ENCODE data around the gene PHOX2A.
"Not testable (repeated sequence)": the region's sequence is repeated elsewhere in the genome, so short reads cannot be mapped to it uniquely, and the experiment has no call there.

Gene PHOX2A

DNA sequence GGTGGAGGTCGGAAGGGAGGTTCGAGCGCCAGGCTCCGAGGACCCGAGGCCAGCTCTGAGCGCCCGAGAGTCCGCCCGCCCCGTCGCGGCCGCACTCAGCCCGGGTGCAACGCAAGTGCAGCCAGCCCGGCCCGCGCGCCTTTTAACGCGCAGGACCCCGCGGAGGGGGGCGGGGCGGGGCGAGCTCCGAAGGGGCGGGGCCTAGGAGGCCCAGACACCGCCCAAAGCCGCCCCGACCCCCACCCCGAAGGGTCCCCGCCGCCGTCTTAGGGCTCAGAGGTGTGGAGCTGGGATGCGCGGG lies at the start of gene PHOX2A:
PHOX2A (minus strand) TSS at position 117 of the 301 bp plus-strand sequence. CDS start 172 bp downstream, outside the sequence.
- H3K27me3 ChIP-seq (ENCODE audit: insufficient read depth, low read length) = peaks cover 100% of the 10 kb centered on the region
- no peaks in the 10 kb centered on the region for H3K36me3 ChIP-seq (ENCODE audit: insufficient read depth, low read depth, low read length)
- no peak within 1 kb of the TSS for H3K27ac ChIP-seq (ENCODE audit: low read length)
- H3K9ac ChIP-seq (ENCODE audit: low read depth, low read length) = no peak within 1 kb of the TSS
- H3K4me3 ChIP-seq (ENCODE audit: low read length) = peak within 1 kb of the TSS; percentile 78
- no peaks in the 10 kb centered on the region for H3K9me3 ChIP-seq (ENCODE audit: insufficient read depth, low read depth, low read length)
- H3K4me1 ChIP-seq (ENCODE audit: insufficient read depth, low read length) = peaks cover 16% of the 10 kb centered on the region; the same call in 1 of the 2 replicates

GRCh38 chr11:72293391-72293790 lies 49.4 kb upstream of the PHOX2A start:
- Histone ChIP-seq H3K27me3 (ENCODE audit: insufficient read depth, low read length) (no peaks in the 10 kb centered on the region), H3K4me1 (ENCODE audit: insufficient read depth, low read length) (no peaks in the 10 kb centered on the region), H3K4me3 (ENCODE audit: low read length) (no peak overlapping the region), H3K9me3 (ENCODE audit: insufficient read depth, low read depth, low read length) (no peaks in the 10 kb centered on the region), H3K36me3 (ENCODE audit: insufficient read depth, low read depth, low read length) (peaks cover 18% of the 10 kb centered on the region), H3K9ac (ENCODE audit: low read depth, low read length) (no peak overlapping the region), H3K27ac (ENCODE audit: low read length) (no peak overlapping the region)

DNA sequence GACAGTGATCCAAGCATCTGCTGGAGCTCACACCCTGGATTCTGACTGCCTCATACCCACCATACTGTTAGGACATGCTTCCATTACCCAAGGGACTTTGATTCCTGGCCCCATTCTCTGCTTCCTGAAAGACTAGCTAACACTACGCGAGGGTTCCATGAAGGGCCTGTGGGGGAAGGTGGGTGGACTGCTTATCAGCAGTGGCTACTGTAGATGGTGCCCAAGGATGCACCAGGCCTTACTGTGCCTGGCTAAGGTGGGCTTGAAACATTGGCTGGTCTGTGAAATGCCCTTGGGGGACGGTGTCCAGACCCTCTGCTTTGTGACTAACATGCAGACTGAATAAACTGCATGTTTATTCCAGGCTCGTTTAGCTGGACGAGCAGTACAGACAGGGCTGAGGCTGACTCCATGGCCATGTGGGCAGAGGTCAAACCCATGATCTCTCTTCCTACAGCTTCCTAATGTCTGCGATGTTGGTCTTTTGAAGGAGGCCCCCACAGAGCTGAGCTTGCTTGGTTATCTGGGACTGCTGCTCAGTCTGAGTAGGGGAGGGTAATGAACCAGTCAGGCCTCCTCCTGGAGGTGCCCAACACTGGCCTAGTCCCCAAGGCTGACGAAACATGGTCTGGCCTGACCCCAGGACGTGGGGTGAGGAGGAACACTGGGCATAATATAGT lies 48.3 kb upstream of the PHOX2A start:
- Histone ChIP-seq H3K27me3 (ENCODE audit: insufficient read depth, low read length) (no peaks in the 10 kb centered on the region), H3K9ac (ENCODE audit: low read depth, low read length) (no peak overlapping the region; the same call in 1 of the 2 replicates), H3K4me3 (ENCODE audit: low read length) (no peak overlapping the region), H3K36me3 (ENCODE audit: insufficient read depth, low read depth, low read length) (peaks cover 18% of the 10 kb centered on the region), H3K27ac (ENCODE audit: low read length) (no peak overlapping the region), H3K9me3 (ENCODE audit: insufficient read depth, low read depth, low read length) (no peaks in the 10 kb centered on the region), H3K4me1 (ENCODE audit: insufficient read depth, low read length) (no peaks in the 10 kb centered on the region)

DNA sequence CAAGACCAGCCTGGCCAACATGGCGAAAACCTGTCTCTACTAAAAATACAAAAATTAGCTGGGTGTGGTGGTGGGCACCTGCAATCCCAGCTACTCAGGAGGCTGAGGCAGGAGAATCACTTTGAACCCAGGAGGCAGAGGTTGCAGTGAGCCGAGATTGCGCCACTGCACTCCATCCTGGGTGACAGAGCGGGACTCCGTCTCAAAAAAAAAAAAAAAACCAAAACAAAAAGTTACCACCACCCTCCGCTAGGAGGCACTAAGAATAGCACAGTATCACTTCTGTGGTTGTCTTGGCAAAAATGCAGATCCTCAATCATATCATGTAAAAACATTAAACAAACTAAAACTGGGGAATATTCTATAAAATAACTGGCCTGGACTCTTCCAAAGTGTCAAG lies 46.8 kb upstream of the PHOX2A start:
- H3K9ac ChIP-seq (ENCODE audit: low read depth, low read length); H3K4me3 ChIP-seq (ENCODE audit: low read length); H3K9me3 ChIP-seq (ENCODE audit: insufficient read depth, low read depth, low read length); H3K36me3 ChIP-seq (ENCODE audit: insufficient read depth, low read depth, low read length); H3K4me1 ChIP-seq (ENCODE audit: insufficient read depth, low read length); H3K27ac ChIP-seq (ENCODE audit: low read length); H3K27me3 ChIP-seq (ENCODE audit: insufficient read depth, low read length): not testable (repeated sequence)

GRCh38 chr11:72287293-72287692 lies 43.3 kb upstream of the PHOX2A start:
- Histone ChIP-seq H3K4me1 (ENCODE audit: insufficient read depth, low read length) (no peaks in the 10 kb centered on the region), H3K4me3 (ENCODE audit: low read length) (no peak overlapping the region), H3K27ac (ENCODE audit: low read length) (no peak overlapping the region), H3K9ac (ENCODE audit: low read depth, low read length) (no peak overlapping the region), H3K27me3 (ENCODE audit: insufficient read depth, low read length) (no peaks in the 10 kb centered on the region), H3K9me3 (ENCODE audit: insufficient read depth, low read depth, low read length) (no peaks in the 10 kb centered on the region), H3K36me3 (ENCODE audit: insufficient read depth, low read depth, low read length) (no peaks in the 10 kb centered on the region)

DNA sequence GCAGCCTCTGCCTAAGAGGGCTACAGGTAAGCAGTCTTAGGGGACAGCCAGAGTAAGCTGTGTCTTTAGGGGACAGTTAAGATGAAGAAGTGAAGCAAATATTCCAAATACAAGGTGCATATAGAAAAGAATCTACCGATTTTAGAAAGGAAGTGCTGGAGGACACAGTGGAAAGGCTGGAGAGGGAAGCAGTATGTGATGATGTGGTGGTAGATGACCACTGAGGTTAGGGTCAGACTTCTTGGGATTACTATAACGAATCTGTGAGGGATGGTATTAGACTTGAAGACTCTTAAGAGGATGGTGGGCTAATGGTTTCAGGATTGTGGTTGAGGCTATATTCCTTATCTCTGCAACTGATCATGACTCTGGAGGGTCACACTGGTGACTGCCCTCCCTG lies 40.0 kb upstream of the PHOX2A start:
- Histone ChIP-seq H3K9me3 (ENCODE audit: insufficient read depth, low read depth, low read length) (no peaks in the 10 kb centered on the region), H3K4me3 (ENCODE audit: low read length) (no peak overlapping the region), H3K27me3 (ENCODE audit: insufficient read depth, low read length) (no peaks in the 10 kb centered on the region), H3K27ac (ENCODE audit: low read length) (no peak overlapping the region), H3K4me1 (ENCODE audit: insufficient read depth, low read length) (no peaks in the 10 kb centered on the region), H3K9ac (ENCODE audit: low read depth, low read length) (no peak overlapping the region), H3K36me3 (ENCODE audit: insufficient read depth, low read depth, low read length) (no peaks in the 10 kb centered on the region)

- Histone ChIP-seq H3K27me3 (ENCODE audit: insufficient read depth, low read length) (no peaks in the 10 kb centered on the region), H3K4me3 (ENCODE audit: low read length) (no peak overlapping the region), H3K36me3 (ENCODE audit: insufficient read depth, low read depth, low read length) (no peaks in the 10 kb centered on the region), H3K4me1 (ENCODE audit: insufficient read depth, low read length) (no peaks in the 10 kb centered on the region), H3K9ac (ENCODE audit: low read depth, low read length) (no peak overlapping the region), H3K9me3 (ENCODE audit: insufficient read depth, low read depth, low read length) (no peaks in the 10 kb centered on the region), H3K27ac (ENCODE audit: low read length) (no peak overlapping the region)
Observed at GRCh38 chr11:72280726-72281315, 36.8 kb upstream of the PHOX2A start.

DNA sequence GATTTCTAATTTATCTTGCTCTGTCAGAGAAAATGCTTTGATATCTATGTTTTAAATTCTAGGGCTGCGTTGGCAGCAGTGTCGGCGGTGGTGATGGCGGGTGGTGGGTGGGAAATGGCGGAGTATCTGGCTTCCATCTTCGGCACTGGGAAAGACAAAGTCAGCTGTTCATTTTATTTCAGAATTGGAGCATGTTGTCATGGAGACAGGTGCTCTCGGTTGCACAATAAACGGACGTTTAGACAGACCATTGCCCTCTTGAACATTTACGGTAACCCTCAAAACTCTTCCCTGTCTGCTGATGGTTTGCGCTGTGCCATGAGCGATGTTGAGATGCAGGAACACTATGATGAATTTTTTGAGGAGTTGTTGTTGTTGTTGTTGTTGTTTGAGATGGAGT lies 36.1 kb upstream of the PHOX2A start:
- Histone ChIP-seq H3K36me3 (ENCODE audit: insufficient read depth, low read depth, low read length) (no peaks in the 10 kb centered on the region), H3K4me3 (ENCODE audit: low read length) (no peak overlapping the region), H3K27me3 (ENCODE audit: insufficient read depth, low read length) (no peaks in the 10 kb centered on the region), H3K9ac (ENCODE audit: low read depth, low read length) (no peak overlapping the region), H3K4me1 (ENCODE audit: insufficient read depth, low read length) (no peaks in the 10 kb centered on the region), H3K9me3 (ENCODE audit: insufficient read depth, low read depth, low read length) (no peaks in the 10 kb centered on the region), H3K27ac (ENCODE audit: low read length) (no peak overlapping the region)

GRCh38 chr11:72278905-72279304 lies 34.9 kb upstream of the PHOX2A start:
- H3K9me3 ChIP-seq (ENCODE audit: insufficient read depth, low read depth, low read length) = no peaks in the 10 kb centered on the region
- no peak overlapping the region for H3K27ac ChIP-seq (ENCODE audit: low read length)
- H3K27me3 ChIP-seq (ENCODE audit: insufficient read depth, low read length) = no peaks in the 10 kb centered on the region
- H3K9ac ChIP-seq (ENCODE audit: low read depth, low read length) = no peak overlapping the region
- no peaks in the 10 kb centered on the region for H3K36me3 ChIP-seq (ENCODE audit: insufficient read depth, low read depth, low read length)
- no peaks in the 10 kb centered on the region for H3K4me1 ChIP-seq (ENCODE audit: insufficient read depth, low read length)
- H3K4me3 ChIP-seq (ENCODE audit: low read length) = no peak overlapping the region

GRCh38 chr11:72274435-72274834 lies 30.5 kb upstream of the PHOX2A start:
- Histone ChIP-seq H3K4me1 (ENCODE audit: insufficient read depth, low read length) (no peaks in the 10 kb centered on the region), H3K4me3 (ENCODE audit: low read length) (no peak overlapping the region), H3K9me3 (ENCODE audit: insufficient read depth, low read depth, low read length) (no peaks in the 10 kb centered on the region), H3K9ac (ENCODE audit: low read depth, low read length) (no peak overlapping the region), H3K27me3 (ENCODE audit: insufficient read depth, low read length) (no peaks in the 10 kb centered on the region), H3K36me3 (ENCODE audit: insufficient read depth, low read depth, low read length) (no peaks in the 10 kb centered on the region), H3K27ac (ENCODE audit: low read length) (no peak overlapping the region)

DNA sequence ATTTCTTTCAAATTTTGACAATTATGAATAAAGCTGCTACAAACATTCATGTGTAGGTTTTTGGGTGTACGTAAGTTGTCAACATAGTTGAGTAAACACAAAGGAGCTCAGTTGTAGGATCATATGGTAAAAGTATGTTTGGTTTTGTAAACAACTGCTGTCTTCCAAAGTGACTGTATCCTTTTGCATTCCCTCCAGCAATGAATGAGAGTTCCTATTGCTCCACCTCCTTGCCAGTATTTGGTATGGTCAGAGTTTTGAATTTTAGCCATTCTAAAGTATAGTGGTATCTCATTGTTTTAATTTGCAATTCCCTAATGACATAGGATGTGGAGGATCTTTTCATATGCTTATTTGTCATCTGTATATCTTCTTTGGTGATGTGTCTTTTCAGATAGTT lies 28.0 kb upstream of the PHOX2A start:
- Histone ChIP-seq H3K36me3 (ENCODE audit: insufficient read depth, low read depth, low read length) (no peaks in the 10 kb centered on the region), H3K9ac (ENCODE audit: low read depth, low read length) (no peak overlapping the region), H3K4me1 (ENCODE audit: insufficient read depth, low read length) (no peaks in the 10 kb centered on the region), H3K27ac (ENCODE audit: low read length) (no peak overlapping the region), H3K27me3 (ENCODE audit: insufficient read depth, low read length) (no peaks in the 10 kb centered on the region), H3K9me3 (ENCODE audit: insufficient read depth, low read depth, low read length) (no peaks in the 10 kb centered on the region), H3K4me3 (ENCODE audit: low read length) (no peak overlapping the region)

GRCh38 chr11:72267956-72268617 lies 24.1 kb upstream of the PHOX2A start:
- Histone ChIP-seq H3K27me3 (ENCODE audit: insufficient read depth, low read length) (no peaks in the 10 kb centered on the region), H3K36me3 (ENCODE audit: insufficient read depth, low read depth, low read length) (no peaks in the 10 kb centered on the region), H3K4me3 (ENCODE audit: low read length) (no peak overlapping the region), H3K4me1 (ENCODE audit: insufficient read depth, low read length) (no peaks in the 10 kb centered on the region), H3K27ac (ENCODE audit: low read length) (no peak overlapping the region), H3K9ac (ENCODE audit: low read depth, low read length) (no peak overlapping the region), H3K9me3 (ENCODE audit: insufficient read depth, low read depth, low read length) (no peaks in the 10 kb centered on the region)
